Adrenal gland (tissue), 5 donors: Measurements from ENCODE around the gene SLC7A1.

ENCODE experiments used
- POLR2A ChIP-seq, 2 donors: fragments of 450-650 bp; IDR thresholded peaks; one replicate each; pipeline ENCODE4 v1.6.1; 2017; ENCODE audit warnings: antibody characterized with exemption in 2 of 2, mild to moderate bottlenecking in 2 of 2, moderate library complexity in 1 of 2
- TF ChIP-seq, protein P1 (sequence below), 6 experiments: fragments of 450-650 bp in 4 of 6; fragments of 200-600 bp in 2 of 6; sonication (generic) in 1 of 6; IDR thresholded peaks; 1 replicate in 5 of 6; 2 replicates in 1 of 6; pipeline versions ENCODE4 v1.5.1 to v1.8.0; 2016 to 2021; ENCODE audit warnings: antibody characterized with exemption in 6 of 6, mild to moderate bottlenecking in 2 of 6, moderate library complexity in 1 of 6
- donor health status: DM: no; HTN: no; CAD: no.

DNA sequence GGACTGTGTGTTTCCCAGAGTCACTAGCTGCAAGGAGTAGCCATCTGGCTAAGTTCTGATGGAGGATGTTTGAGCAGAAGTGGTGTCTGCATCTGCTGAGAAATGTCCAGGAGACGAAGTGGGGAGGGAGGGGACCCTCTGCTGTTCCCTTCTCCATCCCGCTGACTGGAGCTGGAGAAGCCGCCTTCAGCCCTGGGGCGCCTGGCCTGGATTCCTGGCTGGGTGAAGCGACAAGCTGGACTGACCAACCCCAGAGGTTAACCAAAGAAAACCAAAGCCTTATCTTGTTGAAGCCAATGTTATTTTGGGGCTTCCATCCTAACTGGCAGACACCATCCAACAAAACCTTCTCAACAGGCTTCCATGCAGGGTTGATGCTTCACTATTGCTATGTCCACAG is 67.6 kb downstream of the SLC7A1 start:
- TF ChIP-seq POLR2A (IDR thresholded peaks at IDR 0.05) = no peak
- TF ChIP-seq, protein P1, sequence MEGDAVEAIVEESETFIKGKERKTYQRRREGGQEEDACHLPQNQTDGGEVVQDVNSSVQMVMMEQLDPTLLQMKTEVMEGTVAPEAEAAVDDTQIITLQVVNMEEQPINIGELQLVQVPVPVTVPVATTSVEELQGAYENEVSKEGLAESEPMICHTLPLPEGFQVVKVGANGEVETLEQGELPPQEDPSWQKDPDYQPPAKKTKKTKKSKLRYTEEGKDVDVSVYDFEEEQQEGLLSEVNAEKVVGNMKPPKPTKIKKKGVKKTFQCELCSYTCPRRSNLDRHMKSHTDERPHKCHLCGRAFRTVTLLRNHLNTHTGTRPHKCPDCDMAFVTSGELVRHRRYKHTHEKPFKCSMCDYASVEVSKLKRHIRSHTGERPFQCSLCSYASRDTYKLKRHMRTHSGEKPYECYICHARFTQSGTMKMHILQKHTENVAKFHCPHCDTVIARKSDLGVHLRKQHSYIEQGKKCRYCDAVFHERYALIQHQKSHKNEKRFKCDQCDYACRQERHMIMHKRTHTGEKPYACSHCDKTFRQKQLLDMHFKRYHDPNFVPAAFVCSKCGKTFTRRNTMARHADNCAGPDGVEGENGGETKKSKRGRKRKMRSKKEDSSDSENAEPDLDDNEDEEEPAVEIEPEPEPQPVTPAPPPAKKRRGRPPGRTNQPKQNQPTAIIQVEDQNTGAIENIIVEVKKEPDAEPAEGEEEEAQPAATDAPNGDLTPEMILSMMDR (IDR thresholded peaks at IDR 0.05) = no peak
